IMR-90 (cell line): ENCODE results near the gene SLC26A4. TPM values are rescaled to one million over a fixed set of nuclear protein-coding genes. Genes with fewer than 3 reads are reported as not detected.

ENCODE experiments used
- ATAC-seq: fragments of 200-7000 bp; cut with Tn5 transposase; 2 replicates; pipeline ENCODE4 v1.9.1; 2020; ENCODE audit warnings: low read depth, mild to moderate bottlenecking, moderate library complexity
- BruUV-seq: library from RNA; stranded (reverse); fragments of 400-500 nt; replicated peaks from 2 replicates; lab custom pipeline; 2021; lab: Mats Ljungman, UMichigan
- CTCF ChIA-PET: fragments of 300-600 bp; formaldehyde crosslinking; extraction: SDS; loops from one replicate; lab custom pipeline; 2021; ENCODE audit warnings: antibody characterized with exemption; lab: Yijun Ruan, JAX
- POLR2A ChIA-PET: fragments of 300-600 bp; sonication (Branson Sonifier 250); formaldehyde crosslinking; loops from one replicate; lab custom pipeline; 2022; ENCODE audit warnings: antibody characterized with exemption; ENCODE audit not compliant: unreplicated experiment; lab: Charles Lee
- DNase-seq: peaks from one replicate; pipeline ENCODE4 v3.0.0; 2013
- H2AFZ ChIP-seq: replicated peaks from 2 replicates; pipeline ENCODE3; 2013; ENCODE audit warnings: low read length, mild to moderate bottlenecking; ENCODE audit not compliant: poor library complexity
- H2AK5ac ChIP-seq: 2 replicates; pipeline ENCODE4 v1.6.1; 2013; ENCODE audit warnings: low read depth, low read length, inconsistent platforms
- H2AK9ac ChIP-seq: replicated peaks from 2 replicates; pipeline ENCODE3; 2013; ENCODE audit warnings: mild to moderate bottlenecking, low read depth, low read length, moderate library complexity; ENCODE audit not compliant: poor library complexity
- H2BK120ac ChIP-seq: 2 replicates; pipeline ENCODE4 v1.6.1; 2013; ENCODE audit warnings: low read depth, low read length, inconsistent platforms
- H2BK15ac ChIP-seq: 3 replicates; pipeline ENCODE4 v1.6.1; 2013; ENCODE audit warnings: low read depth, low read length, inconsistent platforms
- H2BK20ac ChIP-seq: 2 replicates; pipeline ENCODE4 v1.6.1; 2013; ENCODE audit warnings: low read depth, mild to moderate bottlenecking, inconsistent platforms, low read length, moderate library complexity
- H2BK5ac ChIP-seq: 2 replicates; pipeline ENCODE4 v1.6.1; 2013; ENCODE audit warnings: mild to moderate bottlenecking, low read depth, low read length, inconsistent platforms; ENCODE audit not compliant: poor library complexity, severe bottlenecking
- H3K14ac ChIP-seq: replicated peaks from 2 replicates; pipeline ENCODE4 v1.6.1; 2013; ENCODE audit warnings: low read depth, low read length, inconsistent platforms
- H3K18ac ChIP-seq: 2 replicates; pipeline ENCODE4 v1.6.1; 2013; ENCODE audit warnings: low read depth, low read length, control low read depth
- H3K23ac ChIP-seq: 2 replicates; pipeline ENCODE4 v1.6.1; 2013; ENCODE audit warnings: low read depth, low read length, inconsistent platforms
- H3K27ac ChIP-seq: 2 replicates; pipeline ENCODE4 v1.5.1; 2013; ENCODE audit warnings: mild to moderate bottlenecking, control low read depth, low read length; ENCODE audit not compliant: insufficient read depth
- H3K27me3 ChIP-seq: 2 replicates; pipeline ENCODE4 v1.6.1; 2013; ENCODE audit warnings: low read length; ENCODE audit not compliant: control insufficient read depth, insufficient read depth
- H3K36me3 ChIP-seq: 2 replicates; pipeline ENCODE4 v1.6.1; 2013; ENCODE audit warnings: low read length, mixed read lengths; ENCODE audit not compliant: control insufficient read depth, insufficient read depth
- H3K4ac ChIP-seq: 2 replicates; pipeline ENCODE4 v1.6.1; 2013; ENCODE audit warnings: low read depth, low read length, inconsistent platforms
- H3K4me1 ChIP-seq: 2 replicates; pipeline ENCODE4 v1.6.1; 2013; ENCODE audit warnings: low read length, mixed read lengths; ENCODE audit not compliant: control insufficient read depth, insufficient read depth
- H3K4me2 ChIP-seq: 2 replicates; pipeline ENCODE4 v1.6.1; 2013; ENCODE audit warnings: low read depth, mild to moderate bottlenecking, control low read depth, low read length, moderate library complexity
- H3K4me3 ChIP-seq: 2 replicates; pipeline ENCODE4 v1.5.1; 2013; ENCODE audit warnings: low read depth, mild to moderate bottlenecking, control low read depth, low read length, moderate library complexity; ENCODE audit not compliant: insufficient read depth
- H3K56ac ChIP-seq: 2 replicates; pipeline ENCODE4 v1.6.1; 2013; ENCODE audit warnings: low read length, inconsistent platforms; ENCODE audit not compliant: insufficient read depth; ENCODE audit errors: extremely low read depth
- H3K79me1 ChIP-seq, 2 experiments: 2 replicates each; pipeline ENCODE4 v1.6.1; 2013; ENCODE audit warnings: low read length in 2 of 2, inconsistent platforms in 1 of 2, low read depth in 1 of 2
- H3K9ac ChIP-seq: 2 replicates; pipeline ENCODE4 v1.6.1; 2013; ENCODE audit warnings: low read depth, low read length, control low read depth
- H3K9me1 ChIP-seq: 2 replicates; pipeline ENCODE4 v1.6.1; 2013; ENCODE audit warnings: low read length, inconsistent platforms; ENCODE audit not compliant: insufficient read depth
- H3K9me3 ChIP-seq: 2 replicates; pipeline ENCODE4 v1.6.1; 2013; ENCODE audit warnings: low read length; ENCODE audit not compliant: control insufficient read depth, insufficient read depth
- H4K20me1 ChIP-seq: 2 replicates; pipeline ENCODE4 v1.6.1; 2013; ENCODE audit warnings: low read length, inconsistent platforms; ENCODE audit not compliant: insufficient read depth
- H4K5ac ChIP-seq: 2 replicates; pipeline ENCODE4 v1.6.1; 2013; ENCODE audit warnings: mild to moderate bottlenecking, low read depth, low read length, control low read depth
- H4K8ac ChIP-seq, 2 experiments: 2 replicates each; pipeline ENCODE4 v1.6.1; 2013; ENCODE audit warnings: low read depth in 2 of 2, low read length in 2 of 2, control low read depth in 1 of 2, inconsistent platforms in 1 of 2
- H4K91ac ChIP-seq: 2 replicates; pipeline ENCODE4 v1.6.1; 2013; ENCODE audit warnings: low read depth, low read length, inconsistent platforms; ENCODE audit not compliant: insufficient read depth
- CEBPB ChIP-seq: IDR thresholded peaks from 2 replicates; pipeline ENCODE4 v1.6.1; 2012; ENCODE audit warnings: low read depth, low read length, improper control_type of control experiment
- CHD1 ChIP-seq: IDR thresholded peaks from 2 replicates; pipeline ENCODE4 v1.6.1; 2012; ENCODE audit warnings: low read depth, low read length, improper control_type of control experiment
- CTCF ChIP-seq: conservative IDR thresholded peaks from 2 replicates; pipeline ENCODE4 v1.5.1; 2012; ENCODE audit warnings: mild to moderate bottlenecking, low read depth, low read length, improper control_type of control experiment
- MAFK ChIP-seq: IDR thresholded peaks from 2 replicates; pipeline ENCODE4 v1.6.1; 2012; ENCODE audit warnings: low read depth, low read length, improper control_type of control experiment
- MAZ ChIP-seq: IDR thresholded peaks from 2 replicates; pipeline ENCODE4 v1.6.1; 2012; ENCODE audit warnings: low read depth, mild to moderate bottlenecking, low read length, improper control_type of control experiment, moderate library complexity, borderline replicate concordance
- NFE2L2 ChIP-seq: fragments of 150-350 bp; IDR thresholded peaks from 2 replicates; pipeline ENCODE4 v1.6.1; 2016; ENCODE audit warnings: low read depth, mild to moderate bottlenecking, low read length
- POLR2A ChIP-seq: IDR thresholded peaks from 2 replicates; pipeline ENCODE4 v1.6.1; 2012; ENCODE audit warnings: mild to moderate bottlenecking, low read depth, low read length
- RCOR1 ChIP-seq: IDR thresholded peaks from 2 replicates; pipeline ENCODE4 v1.6.1; 2012; ENCODE audit warnings: mild to moderate bottlenecking, low read length, improper control_type of control experiment; ENCODE audit not compliant: insufficient replicate concordance
- WGBS, 2 experiments: methylation state at CpG; one replicate each; pipeline versions ENCODE4 v1.1.5 to v1.1.7; 2013; ENCODE audit warnings: missing lambda C conversion rate in 2 of 2; ENCODE audit not compliant: insufficient read length in 1 of 2; ENCODE audit errors: extremely low coverage in 2 of 2; 5-methylcytosine and 5-hydroxymethylcytosine counted together
- dilution Hi-C: fragments of 300-500 bp; cut with HindIII; formaldehyde crosslinking; loops from one replicate; pipeline ENCODE4 v1.14.3; 2018; ENCODE audit warnings: low sequenced_read_pairs; ENCODE audit not compliant: unreplicated experiment
- in situ Hi-C: fragments of 300-500 bp; cut with MboI; formaldehyde crosslinking; loops from 3 replicates; pipeline ENCODE4 v1.14.3; 2019; ENCODE audit warnings: low sequenced_read_pairs, inconsistent platforms, mixed read lengths
- intact Hi-C: fragments of 100-400 bp; cut with micrococcal nuclease; formaldehyde crosslinking; loops from 2 replicates; pipeline ENCODE4 v1.10.0; 2022
- polyA plus RNA-seq, 3 experiments: library from polyadenylated mRNA; depleted of rRNA; stranded (reverse); fragments of >200 nt; gene quantifications; 2 replicates each; pipeline ENCODE4 v1.2.3, GENCODE V29; 2012; ENCODE audit warnings: low replicate concordance in 1 of 3
- total RNA-seq: library from RNA; depleted of rRNA; stranded (reverse); fragments of >200 nt; gene quantifications from 2 replicates; pipeline ENCODE4 v1.2.3, GENCODE V29; 2012

Gene SLC26A4
- total and polyA plus RNA-seq, 2 of the 4 experiments (the other 2 are of a cell fraction), result 0.09 to 1.1 TPM

- H3K9ac ChIP-seq, result no peak overlapping the region
- intact Hi-C loops, result no loop called here
- peak overlapping the region; percentile 8; the same call in 1 of the 2 replicates for H2BK20ac ChIP-seq
- H2AFZ ChIP-seq, result peak overlapping the region; percentile 18
- BruUV-seq, result no TSS peak
- H3K18ac ChIP-seq, result no peak overlapping the region
- H2AK5ac ChIP-seq, result no peak overlapping the region; the same call in 1 of the 2 replicates
- H3K14ac ChIP-seq, result peak overlapping the region; percentile 55; the same call in 1 of the 2 replicates
- dilution Hi-C loops, result no loop called here
- H3K27ac ChIP-seq, result no peak overlapping the region
- H2BK15ac ChIP-seq, result peak overlapping the region; percentile 19; the same call in 1 of the 3 replicates
- ChIA-PET CTCF (no interaction called here), POLR2A (no interaction called here)
- DNase-seq (peak; percentile 51), ATAC-seq (no peak)
- no peak overlapping the region for H2BK5ac ChIP-seq
- no peak overlapping the region for H2BK120ac ChIP-seq
- H3K79me1 ChIP-seq, result no peaks in the 10 kb centered on the region
- in situ Hi-C loops, result no loop called here
- H3K4ac ChIP-seq, result no peak overlapping the region
- no CpG with 5 or more reads among the region's 3 CpGs for WGBS, 2 experiments
- H4K20me1 ChIP-seq, result no peaks in the 10 kb centered on the region
- no peaks in the 10 kb centered on the region for H3K36me3 ChIP-seq
- peak overlapping the region; percentile 31; the same call in 1 of the 2 replicates for H3K23ac ChIP-seq
- H3K4me2 ChIP-seq, result no peak overlapping the region
- H2AK9ac ChIP-seq, result no peak overlapping the region
- H3K9me1 ChIP-seq, result peaks cover 7% of the 10 kb centered on the region
- TF ChIP-seq CTCF (no peak), CHD1 (no peak), RCOR1 (no peak), MAFK (no peak), POLR2A (no peak), CEBPB (no peak), NFE2L2 (no peak), MAZ (no peak)
- no peak overlapping the region for H4K91ac ChIP-seq
- H4K5ac ChIP-seq, result no peak overlapping the region
- H4K8ac ChIP-seq, result no peak overlapping the region
- no peaks in the 10 kb centered on the region for H3K9me3 ChIP-seq
- peaks cover 10% of the 10 kb centered on the region for H3K4me1 ChIP-seq
- H3K56ac ChIP-seq, result no peak overlapping the region
- no peak overlapping the region for H3K4me3 ChIP-seq
- H3K27me3 ChIP-seq, result no peaks in the 10 kb centered on the region
Observed at GRCh38 chr7:107687656-107688055, 27.0 kb downstream of the SLC26A4 start.
